K562 (cell line): ENCODE measurements around the gene VPS13D.

ENCODE experiments used
- ADNP ChIP-seq: fragments of 200-800 bp; sonication (Bioruptor generic); IDR thresholded peaks from 2 replicates; pipeline ENCODE4 v1.6.1; 2016; ENCODE audit warnings: missing genetic modification characterization, missing compliant biosample characterization
- CEBPG ChIP-seq, 3 experiments: fragments of 200-800 bp in 1 of 3; sonication (Bioruptor generic) in 1 of 3; sonication (generic) in 1 of 3; formaldehyde crosslinking in 1 of 3; IDR thresholded peaks in 2 of 3; conservative IDR thresholded peaks in 1 of 3; 2 replicates each; pipeline versions ENCODE4 v1.6.1 to v1.8.0; 2016 to 2022; ENCODE audit warnings: missing compliant biosample characterization in 2 of 3, missing genetic modification characterization in 2 of 3, mild to moderate bottlenecking in 1 of 3, missing genetic modification reagents in 1 of 3
- CTCF ChIP-seq, 3 experiments: IDR thresholded peaks in 2 of 3; conservative IDR thresholded peaks in 1 of 3; 2 replicates each; pipeline ENCODE4 v1.5.1; 2011 to 2012; ENCODE audit warnings: low read length in 3 of 3, mild to moderate bottlenecking in 3 of 3, control low read depth in 2 of 3, improper control_type of control experiment in 1 of 3, inconsistent platforms in 1 of 3, low read depth in 1 of 3, mixed read lengths in 1 of 3, moderate library complexity in 1 of 3; ENCODE audit not compliant: insufficient read depth in 2 of 3
- EHMT2 ChIP-seq: fragments of 450-650 bp; IDR thresholded peaks from 2 replicates; pipeline ENCODE4 v1.6.1; 2018; ENCODE audit warnings: antibody characterized with exemption
- ELK1 ChIP-seq: sonication (generic); formaldehyde crosslinking; IDR thresholded peaks from 2 replicates; pipeline ENCODE4 v1.8.1; 2022; ENCODE audit warnings: missing genetic modification reagents
- NBN ChIP-seq: fragments of 450-650 bp; IDR thresholded peaks from 2 replicates; pipeline ENCODE4 v1.6.1; 2016; ENCODE audit warnings: low read depth, mild to moderate bottlenecking
- ZNF274 ChIP-seq: IDR thresholded peaks from 2 replicates; pipeline ENCODE4 v1.6.1; 2011; ENCODE audit warnings: low read depth, mild to moderate bottlenecking, low read length, moderate library complexity, borderline replicate concordance
- ZNF589 ChIP-seq: fragments of 200-800 bp; sonication (Bioruptor generic); IDR thresholded peaks from 2 replicates; pipeline ENCODE4 v1.6.1; 2016; ENCODE audit warnings: low read depth, missing genetic modification characterization, missing compliant biosample characterization
- ZZZ3 ChIP-seq: fragments of 450-650 bp; IDR thresholded peaks from 2 replicates; pipeline ENCODE4 v1.6.1; 2016; ENCODE audit warnings: antibody characterized with exemption, mild to moderate bottlenecking, moderate library complexity

- TF ChIP-seq ZNF274 (no peak), EHMT2 (no peak), ZZZ3 (no peak), ZNF589 (CRISPR knock-in tag) (no peak), NBN (no peak), ADNP (tag) (no peak), ELK1 (CRISPR knock-in tag) (no peak), CEBPG (CRISPR knock-in tag; IDR thresholded peaks at IDR 0.05) (no peak), CEBPG (tag; conservative IDR thresholded peaks at IDR 0.05 in 1 of 2, IDR thresholded peaks at IDR 0.05 in 1 of 2) (no peak), CTCF (IDR thresholded peaks at IDR 0.05 in 2 of 3, conservative IDR thresholded peaks at IDR 0.05 in 1 of 3; ENCODE audit: insufficient read depth in 2 of 3, low read depth in 1 of 3, low read length in 3 of 3) (no peak)
Measured at GRCh38 chr1:12407962-12408454, 178.2 kb downstream of the VPS13D start.
